HG03575 (cell line): ENCODE measurements around the gene PLEKHG4B.

Experiments used
- ATAC-seq: cut with Tn5 transposase; IDR thresholded peaks from one replicate; pipeline ENCODE4 v1.9.1; 2021; ENCODE audit not compliant: unreplicated experiment, insufficient number of reproducible peaks, low FRiP score; ENCODE audit errors: extremely low read depth

PLEKHG4B gene

GRCh38 chr5:145585-146323 is 53.8 kb downstream of the PLEKHG4B start:
- ATAC-seq, result no peak

DNA sequence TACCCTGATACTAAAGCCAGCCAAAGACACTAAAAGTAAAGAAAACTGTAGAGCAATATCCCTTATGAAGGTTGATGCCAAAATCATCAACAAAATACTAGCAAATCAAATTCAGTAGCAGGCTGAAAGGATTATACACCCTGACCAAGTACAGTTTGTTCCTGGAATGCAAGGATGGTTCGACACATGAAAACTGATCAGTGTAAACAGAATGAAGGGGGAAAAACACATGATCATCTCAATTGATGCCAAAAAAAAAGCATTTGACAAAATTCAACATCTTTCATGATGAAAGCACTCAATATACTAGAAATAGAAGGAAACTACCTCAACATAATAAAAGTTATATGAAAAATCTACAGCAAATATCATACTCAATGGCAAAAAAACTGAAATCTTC is 55.8 kb downstream of the PLEKHG4B start:
- no peak for ATAC-seq

DNA sequence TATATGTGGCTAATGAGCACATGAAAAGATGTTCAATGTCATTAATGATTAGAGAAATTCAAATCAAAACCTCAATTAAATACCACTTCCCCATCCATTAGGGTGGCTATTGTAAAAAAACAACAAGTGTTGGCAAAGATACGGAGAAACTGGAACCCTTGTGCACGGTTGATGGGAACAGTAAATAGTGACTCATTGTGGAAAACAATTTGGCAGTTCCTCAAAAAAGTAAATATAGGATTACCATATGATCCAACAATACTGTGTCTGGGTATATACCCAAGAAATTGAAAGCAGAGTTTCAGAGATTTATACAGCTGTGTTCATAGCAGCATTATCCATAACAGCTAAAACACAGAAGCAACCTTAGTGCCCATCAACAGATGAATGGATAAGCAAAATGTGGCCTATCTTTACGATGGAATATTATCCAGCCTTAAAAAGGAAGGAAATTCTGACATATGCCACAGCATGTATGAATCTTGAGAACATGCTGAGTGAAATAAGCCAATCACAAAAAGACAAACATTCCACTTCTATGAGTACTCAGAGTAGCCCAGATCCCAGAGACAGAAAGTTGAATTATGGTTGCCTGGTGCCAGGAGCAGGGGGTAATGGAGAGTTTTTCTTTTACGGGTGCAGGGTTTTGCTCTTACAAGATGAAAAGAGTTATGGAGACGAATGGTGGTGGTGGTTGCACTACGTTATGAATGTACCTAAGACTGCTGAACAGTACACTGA is 57.9 kb downstream of the PLEKHG4B start:
- ATAC-seq, result no peak

DNA sequence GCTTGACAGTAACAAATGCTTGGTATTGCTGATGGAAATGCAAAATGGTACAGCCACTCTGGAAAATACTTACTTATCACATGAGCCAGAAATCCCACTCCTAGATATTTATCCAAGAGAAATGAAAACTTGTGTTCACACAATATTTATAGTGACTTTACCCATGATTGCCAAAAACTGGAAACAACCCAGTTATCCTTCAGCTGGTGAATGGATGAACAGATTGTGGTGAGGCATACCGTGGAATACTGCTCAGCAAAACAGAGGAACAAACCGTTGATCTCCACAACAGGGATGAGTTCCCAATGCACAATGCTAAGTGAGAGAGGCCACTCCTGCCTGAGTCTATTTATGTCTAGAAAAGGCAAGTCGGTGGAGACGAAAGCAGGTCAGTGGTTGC is 58.8 kb downstream of the PLEKHG4B start:
- ATAC-seq, result no peak

DNA sequence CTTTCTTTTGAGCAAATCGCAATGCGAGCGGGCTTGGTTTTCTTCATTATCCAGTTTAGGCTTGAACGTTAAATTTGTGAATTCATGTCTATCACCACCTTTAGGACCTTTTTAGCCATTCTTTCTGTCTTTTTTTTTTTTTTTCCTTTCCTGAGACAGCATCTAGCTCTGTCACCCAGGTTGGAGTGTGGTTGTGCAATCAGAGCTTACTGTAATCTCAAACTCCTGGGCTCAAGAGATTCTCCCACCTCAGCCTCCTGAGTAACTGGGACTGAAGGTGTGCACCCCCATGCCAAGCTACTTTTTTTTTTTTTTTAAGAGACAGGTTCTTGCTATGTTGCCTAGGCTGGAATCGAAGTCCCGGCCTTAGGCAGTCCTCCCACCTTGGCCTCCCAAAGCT is 60.1 kb downstream of the PLEKHG4B start:
- ATAC-seq, result no peak

GRCh38 chr5:153256-153655 is 61.3 kb downstream of the PLEKHG4B start:
- ATAC-seq, result no peak

DNA sequence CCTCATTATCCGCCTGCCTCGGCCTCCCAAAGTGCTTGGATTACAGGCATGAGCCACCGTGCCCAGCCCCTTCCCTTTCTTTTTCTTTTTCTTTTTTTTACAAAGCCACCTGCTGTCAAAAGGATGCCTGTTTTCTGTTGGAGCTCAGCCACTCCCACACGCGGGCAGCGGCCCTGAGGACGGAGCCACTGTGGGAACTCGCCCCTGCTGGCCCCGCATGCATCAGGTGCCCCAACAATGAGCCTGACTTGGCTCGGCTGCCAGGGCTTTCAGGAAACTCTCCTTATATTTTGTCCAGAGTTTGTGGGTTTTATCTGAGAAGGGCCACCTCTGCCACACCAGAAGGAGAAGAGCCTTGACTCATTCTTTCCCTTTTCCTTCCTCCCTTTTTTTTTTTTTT is 62.3 kb downstream of the PLEKHG4B start:
- ATAC-seq, result no peak

DNA sequence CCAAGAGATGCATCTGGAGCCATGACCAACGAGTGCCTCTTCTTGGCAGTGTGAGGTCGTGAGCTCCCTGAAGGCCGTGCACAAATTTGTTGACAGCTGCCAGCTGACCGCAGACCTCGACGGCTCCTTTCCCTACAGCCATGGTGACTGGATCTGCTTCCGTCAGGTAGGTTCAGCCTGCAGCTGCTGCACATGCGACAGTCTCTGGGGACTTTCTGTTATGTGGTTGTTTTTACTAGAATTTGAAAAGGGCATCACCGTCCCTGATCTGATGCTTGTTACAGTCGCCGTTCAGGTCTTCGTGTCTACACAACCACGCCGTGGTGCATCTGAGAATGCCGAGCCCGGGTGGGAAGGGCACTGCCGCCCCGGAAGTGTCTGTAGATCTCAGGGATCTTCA is 62.9 kb downstream of the PLEKHG4B start:
- no peak for ATAC-seq

DNA sequence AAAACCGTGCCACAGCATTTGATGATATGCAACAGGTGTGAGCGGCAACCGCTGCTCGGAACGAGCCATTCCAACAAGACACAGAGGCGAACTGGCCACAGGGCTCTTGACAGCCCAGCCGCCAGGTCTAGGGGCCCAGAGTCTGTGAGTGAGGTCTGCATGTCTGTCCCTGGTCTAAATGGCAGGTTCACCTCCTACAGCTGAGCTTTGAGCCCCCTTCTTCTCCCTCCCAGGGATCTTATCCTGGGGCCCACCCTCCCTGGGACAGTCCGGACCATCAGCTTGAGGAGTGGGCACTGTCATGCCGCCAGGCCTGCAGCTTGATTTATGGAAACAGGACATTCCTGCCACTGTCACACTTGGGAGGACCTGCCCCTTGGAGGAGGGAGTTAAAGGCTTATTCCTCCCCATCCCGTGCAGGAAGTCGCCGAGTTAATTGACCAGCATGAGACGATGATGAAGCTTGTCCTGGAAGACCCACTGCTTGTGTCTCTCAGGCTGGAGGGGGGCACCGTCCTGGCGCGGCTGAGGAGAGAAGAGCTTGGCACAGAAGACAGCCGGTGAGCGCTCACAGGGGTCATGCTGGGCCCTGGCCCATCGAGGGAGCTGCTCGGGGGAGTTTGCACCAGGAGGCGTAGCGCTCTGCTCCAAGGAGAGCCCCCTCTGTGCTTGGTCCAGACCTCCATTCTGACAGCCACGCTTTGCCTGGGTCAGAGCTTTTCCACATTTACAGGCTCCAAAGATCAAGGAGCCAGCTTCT is 63.9 kb downstream of the PLEKHG4B start:
- no peak for ATAC-seq

DNA sequence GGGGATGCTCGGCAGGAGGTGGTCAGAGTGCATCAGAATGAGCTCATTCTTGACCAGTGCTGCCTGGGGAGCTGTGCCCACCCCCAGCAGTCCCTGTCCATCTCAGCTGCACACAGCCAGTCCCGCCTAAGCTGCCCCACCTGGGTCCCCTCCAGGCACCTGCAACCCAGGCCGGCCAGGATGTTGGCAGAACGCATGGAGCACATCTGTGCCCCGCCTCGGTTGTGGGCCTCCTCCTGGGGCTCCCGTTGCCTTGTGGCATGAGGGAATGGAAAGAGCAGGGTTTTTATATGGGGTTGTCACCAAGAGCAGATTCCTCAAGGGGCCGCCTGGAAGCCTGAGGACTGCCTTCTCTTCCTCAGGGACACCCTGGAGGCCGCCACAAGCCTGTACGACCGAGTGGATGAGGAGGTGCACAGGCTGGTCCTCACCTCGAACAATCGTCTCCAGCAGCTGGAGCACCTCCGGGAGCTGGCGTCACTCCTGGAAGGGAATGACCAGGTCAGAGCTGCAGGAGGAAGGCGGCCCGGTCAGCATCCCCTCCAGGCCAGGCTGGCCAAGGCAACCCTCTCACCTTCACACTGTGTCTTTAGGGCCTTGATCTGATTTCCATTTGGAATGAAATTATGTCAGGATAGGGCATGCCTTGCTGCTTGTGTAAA is 64.6 kb downstream of the PLEKHG4B start:
- no peak for ATAC-seq

DNA sequence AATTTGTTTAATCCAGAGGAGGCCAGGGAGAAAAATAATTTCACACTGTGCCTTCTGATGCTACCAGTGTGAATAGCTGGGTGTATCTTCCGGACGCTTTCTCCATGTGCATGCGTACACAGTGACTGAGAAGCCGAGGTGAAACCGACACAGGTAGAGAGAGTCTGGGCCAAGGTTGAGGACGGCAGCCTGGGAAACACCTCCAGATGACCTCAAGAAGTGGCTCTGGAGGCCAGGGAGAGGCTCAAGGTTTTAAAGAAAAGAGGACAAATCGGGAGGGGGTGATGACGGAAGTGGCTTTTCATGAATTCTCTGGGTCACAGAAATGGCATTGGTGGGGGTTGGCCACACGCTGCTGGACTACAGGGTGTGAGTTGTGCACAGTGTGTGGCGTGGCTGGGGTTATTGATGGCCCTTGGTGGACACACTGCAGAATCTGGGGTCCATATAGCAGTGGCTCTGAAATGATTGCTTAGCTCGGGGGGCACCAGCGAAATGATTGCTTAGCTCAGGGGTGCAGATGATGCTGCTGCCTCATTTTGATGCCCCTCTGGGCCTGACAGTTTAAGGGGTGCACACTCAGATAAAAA is 65.3 kb downstream of the PLEKHG4B start:
- ATAC-seq, result no peak

DNA sequence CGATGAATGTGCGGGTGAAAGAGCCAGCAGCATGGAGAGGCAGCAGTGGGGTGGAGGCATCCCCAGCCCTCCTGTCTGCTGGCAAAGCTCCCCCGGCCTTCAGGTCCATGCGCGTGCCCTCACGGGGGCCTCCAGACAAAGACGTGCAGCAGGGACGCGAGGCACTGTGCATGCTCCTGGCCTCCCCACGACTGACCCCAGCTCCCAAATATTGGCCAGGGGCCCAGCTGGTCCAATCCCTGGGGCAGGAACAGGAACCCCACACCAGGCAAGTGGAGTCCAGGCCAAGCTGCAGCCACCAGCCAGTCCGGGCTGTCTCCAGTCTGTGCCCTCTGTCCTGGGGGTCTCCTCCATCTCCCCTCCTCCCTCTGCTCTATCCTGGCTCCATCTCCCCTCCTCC is 65.8 kb downstream of the PLEKHG4B start:
- no peak for ATAC-seq

- ATAC-seq, result no peak
Measured at GRCh38 chr5:158807-159447, 67.0 kb downstream of the PLEKHG4B start.

DNA sequence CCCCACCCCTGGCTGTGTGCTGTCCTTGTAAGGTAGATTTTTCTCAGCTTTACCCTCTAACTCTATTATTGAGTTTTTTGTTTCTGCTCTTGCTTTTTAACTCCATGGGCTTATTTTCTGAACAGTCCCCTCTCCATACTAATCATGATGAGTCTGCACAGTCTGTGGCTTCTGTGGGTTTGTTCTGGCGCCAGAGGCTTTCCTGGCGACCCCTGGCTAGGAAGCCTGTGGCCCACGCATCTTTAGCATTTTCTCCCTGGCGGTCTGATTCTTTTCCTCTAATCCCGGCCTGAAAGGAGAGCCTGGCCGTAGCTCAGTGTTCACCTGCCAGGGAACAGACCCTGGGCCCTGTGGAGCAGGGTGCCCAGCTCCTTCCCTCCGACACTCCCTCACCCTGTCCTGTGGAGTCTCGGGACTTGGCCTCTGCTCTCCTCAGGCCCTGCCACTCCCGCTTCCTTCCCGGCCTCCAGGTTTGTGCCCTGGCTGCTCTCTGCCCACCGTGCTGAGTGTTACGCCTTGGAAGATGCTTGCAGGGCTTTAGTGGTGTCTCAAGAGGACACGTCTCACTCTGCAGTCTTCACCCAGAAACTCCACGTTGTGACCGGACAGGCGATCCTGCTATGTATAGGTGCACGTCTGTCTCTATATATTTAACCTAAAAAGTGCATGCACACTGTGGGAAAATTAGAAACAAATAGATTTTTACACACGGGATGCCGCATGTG is 67.6 kb downstream of the PLEKHG4B start:
- ATAC-seq, result no peak

- ATAC-seq, result no peak
Measured at GRCh38 chr5:160173-160510, 68.2 kb downstream of the PLEKHG4B start.

- no peak for ATAC-seq
Measured at GRCh38 chr5:160921-161802, 69.2 kb downstream of the PLEKHG4B start.

DNA sequence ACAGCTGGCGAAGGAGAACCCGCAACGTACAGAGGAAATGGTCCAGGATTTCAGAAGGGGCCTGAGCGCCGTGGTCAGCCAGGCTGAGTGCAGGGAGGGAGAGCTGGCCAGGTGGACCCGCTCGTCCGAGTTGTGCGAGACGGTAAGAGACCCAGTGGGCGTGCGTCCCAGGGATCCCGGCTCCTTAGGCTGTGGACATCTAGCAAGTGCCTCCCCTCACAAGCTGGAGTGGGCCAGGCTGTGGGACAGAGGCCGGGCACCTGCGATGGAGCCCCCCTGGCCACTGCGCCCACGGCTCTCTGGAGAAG is 69.8 kb downstream of the PLEKHG4B start:
- no peak for ATAC-seq
